Measurements from ENCODE around the gene XYLT1.

XYLT1 gene

GRCh38 chr16:17403156-17403809, 67.5 kb downstream of the XYLT1 start:
- DNase-seq (no peak), ATAC-seq (no peak)

- no peak for ATAC-seq
- no peak for DNase-seq
Measured at GRCh38 chr16:17397499-17397891, 73.3 kb downstream of the XYLT1 start.

GRCh38 chr16:17396762-17397498, 73.8 kb downstream of the XYLT1 start:
- ATAC-seq (no peak), DNase-seq (no peak)

GRCh38 chr16:17395849-17396480, 74.8 kb downstream of the XYLT1 start:
- ATAC-seq, result no peak

GRCh38 chr16:17392857-17393692, 77.7 kb downstream of the XYLT1 start:
- DNase-seq, result no peak
- no peak for ATAC-seq

More at GRCh38 chr16:17395849-17396480, 74.8 kb downstream of the XYLT1 start:
- no peak for DNase-seq

- no peak for DNase-seq
- ATAC-seq, result no peak
Measured at GRCh38 chr16:17392127-17392856, 78.5 kb downstream of the XYLT1 start.

GRCh38 chr16:17391715-17392114, 79.0 kb downstream of the XYLT1 start:
- DNase-seq, result no peak
- ATAC-seq, result no peak

- ATAC-seq (no peak), DNase-seq (no peak)
Measured at GRCh38 chr16:17389384-17389783, 81.4 kb downstream of the XYLT1 start.

- ATAC-seq (no peak), DNase-seq (no peak)
Measured at GRCh38 chr16:17387256-17387655, 83.5 kb downstream of the XYLT1 start.

- DNase-seq (no peak), ATAC-seq (no peak)
Measured at GRCh38 chr16:17386229-17386628, 84.5 kb downstream of the XYLT1 start.

GRCh38 chr16:17384471-17384870, 86.3 kb downstream of the XYLT1 start:
- DNase-seq (no peak), ATAC-seq (no peak)

GRCh38 chr16:17382949-17383863, 87.6 kb downstream of the XYLT1 start:
- DNase-seq (no peak), ATAC-seq (no peak)

- ATAC-seq (no peak), DNase-seq (no peak)
Measured at GRCh38 chr16:17382514-17382913, 88.2 kb downstream of the XYLT1 start.

- ATAC-seq (no peak), DNase-seq (no peak)
Measured at GRCh38 chr16:17381784-17382183, 89.0 kb downstream of the XYLT1 start.

GRCh38 chr16:17380613-17381012, 90.1 kb downstream of the XYLT1 start:
- no peak for DNase-seq
- ATAC-seq, result peak; percentile 38

GRCh38 chr16:17379121-17379571, 91.6 kb downstream of the XYLT1 start:
- ATAC-seq (no peak), DNase-seq (no peak)

GRCh38 chr16:17377360-17378324, 93.1 kb downstream of the XYLT1 start:
- peak; percentile 32 for ATAC-seq
- DNase-seq, result no peak

- ATAC-seq (peak; percentile 30), DNase-seq (no peak)
Measured at GRCh38 chr16:17375461-17376304, 95.1 kb downstream of the XYLT1 start.
